KMS-11 (cell line): ENCODE results near the gene TCF7L1.
"Not testable (repeated sequence)": the region's sequence is repeated elsewhere in the genome, so short reads cannot be mapped to it uniquely, and the experiment has no call there.

ENCODE experiments used
- H2AFZ ChIP-seq: fragments of 200-600 bp; sonication (generic); 2 replicates; pipeline ENCODE4 v1.6.1; 2016; ENCODE audit warnings: antibody characterized with exemption, mixed run types, low read depth
- H3K27ac ChIP-seq: fragments of 200-600 bp; sonication (generic); 2 replicates; pipeline ENCODE4 v1.6.1; 2016; ENCODE audit warnings: mild to moderate bottlenecking, mixed run types
- H3K27me3 ChIP-seq: fragments of 200-600 bp; sonication (generic); 2 replicates; pipeline ENCODE4 v1.6.1; 2017; ENCODE audit warnings: mild to moderate bottlenecking, low read depth, mixed run types, moderate library complexity; ENCODE audit not compliant: insufficient read depth
- H3K36me3 ChIP-seq: fragments of 200-600 bp; sonication (generic); 2 replicates; pipeline ENCODE4 v1.6.1; 2017; ENCODE audit warnings: mild to moderate bottlenecking, mixed run types; ENCODE audit not compliant: insufficient read depth
- H3K4me1 ChIP-seq: fragments of 200-600 bp; sonication (generic); 2 replicates; pipeline ENCODE4 v1.6.1; 2016; ENCODE audit warnings: mild to moderate bottlenecking, low read depth, mixed run types; ENCODE audit not compliant: poor library complexity, severe bottlenecking
- H3K4me2 ChIP-seq: fragments of 200-600 bp; sonication (generic); 2 replicates; pipeline ENCODE4 v1.7.0; 2016; ENCODE audit warnings: mild to moderate bottlenecking, mixed run types
- H3K4me3 ChIP-seq: fragments of 200-600 bp; sonication (generic); IDR thresholded peaks from 2 replicates; pipeline ENCODE4 v1.6.1; 2017; ENCODE audit warnings: low read depth, low read length, mixed read lengths; ENCODE audit not compliant: insufficient read depth
- H3K79me2 ChIP-seq: fragments of 200-600 bp; sonication (generic); 2 replicates; pipeline ENCODE4 v1.6.1; 2016; ENCODE audit warnings: low read depth, mixed run types; ENCODE audit not compliant: insufficient read depth
- H3K9ac ChIP-seq: fragments of 200-600 bp; sonication (generic); 2 replicates; pipeline ENCODE4 v1.6.1; 2016; ENCODE audit warnings: mild to moderate bottlenecking, mixed run types
- H4K20me1 ChIP-seq: fragments of 200-600 bp; sonication (generic); 2 replicates; pipeline ENCODE4 v1.6.1; 2016; ENCODE audit warnings: mild to moderate bottlenecking, mixed run types; ENCODE audit not compliant: insufficient read depth
- TF ChIP-seq, protein P1 (sequence below): fragments of 200-600 bp; sonication (generic); conservative IDR thresholded peaks from 2 replicates; pipeline ENCODE4 v1.6.1; 2017; ENCODE audit warnings: low read depth, mild to moderate bottlenecking, antibody characterized with exemption, low read length, moderate library complexity, mixed read lengths

The TCF7L1 gene

DNA sequence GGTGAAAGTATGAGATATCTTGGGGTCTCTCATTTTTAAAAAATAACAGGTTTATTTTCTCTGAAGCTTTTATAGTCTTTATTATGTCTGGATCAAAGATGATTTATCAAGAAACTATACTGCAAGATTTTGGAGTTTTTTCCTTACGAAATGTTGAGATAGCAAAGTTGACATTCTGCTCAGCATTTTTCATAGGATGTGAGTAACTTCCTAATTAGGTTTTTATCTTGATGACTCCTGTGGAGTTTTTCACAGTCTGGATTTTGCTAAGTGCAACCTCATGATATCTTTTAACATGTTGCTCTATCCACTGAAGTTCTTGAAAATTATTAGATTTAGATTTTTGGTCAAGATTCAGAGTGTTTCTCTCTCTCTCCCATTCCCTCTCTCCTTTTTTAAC, 17.8 kb downstream of the TCF7L1 start:
- no peaks in the 10 kb centered on the region for H3K79me2 ChIP-seq
- TF ChIP-seq, protein P1, sequence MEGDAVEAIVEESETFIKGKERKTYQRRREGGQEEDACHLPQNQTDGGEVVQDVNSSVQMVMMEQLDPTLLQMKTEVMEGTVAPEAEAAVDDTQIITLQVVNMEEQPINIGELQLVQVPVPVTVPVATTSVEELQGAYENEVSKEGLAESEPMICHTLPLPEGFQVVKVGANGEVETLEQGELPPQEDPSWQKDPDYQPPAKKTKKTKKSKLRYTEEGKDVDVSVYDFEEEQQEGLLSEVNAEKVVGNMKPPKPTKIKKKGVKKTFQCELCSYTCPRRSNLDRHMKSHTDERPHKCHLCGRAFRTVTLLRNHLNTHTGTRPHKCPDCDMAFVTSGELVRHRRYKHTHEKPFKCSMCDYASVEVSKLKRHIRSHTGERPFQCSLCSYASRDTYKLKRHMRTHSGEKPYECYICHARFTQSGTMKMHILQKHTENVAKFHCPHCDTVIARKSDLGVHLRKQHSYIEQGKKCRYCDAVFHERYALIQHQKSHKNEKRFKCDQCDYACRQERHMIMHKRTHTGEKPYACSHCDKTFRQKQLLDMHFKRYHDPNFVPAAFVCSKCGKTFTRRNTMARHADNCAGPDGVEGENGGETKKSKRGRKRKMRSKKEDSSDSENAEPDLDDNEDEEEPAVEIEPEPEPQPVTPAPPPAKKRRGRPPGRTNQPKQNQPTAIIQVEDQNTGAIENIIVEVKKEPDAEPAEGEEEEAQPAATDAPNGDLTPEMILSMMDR, result no peak
- H3K27ac ChIP-seq, result no peak overlapping the region
- no peaks in the 10 kb centered on the region for H3K4me1 ChIP-seq
- no peaks in the 10 kb centered on the region for H3K27me3 ChIP-seq
- no peaks in the 10 kb centered on the region for H3K36me3 ChIP-seq
- no peak overlapping the region for H2AFZ ChIP-seq
- H3K4me2 ChIP-seq, result no peak overlapping the region
- no peak overlapping the region for H3K9ac ChIP-seq
- H4K20me1 ChIP-seq, result no peaks in the 10 kb centered on the region
- no peak overlapping the region for H3K4me3 ChIP-seq

DNA sequence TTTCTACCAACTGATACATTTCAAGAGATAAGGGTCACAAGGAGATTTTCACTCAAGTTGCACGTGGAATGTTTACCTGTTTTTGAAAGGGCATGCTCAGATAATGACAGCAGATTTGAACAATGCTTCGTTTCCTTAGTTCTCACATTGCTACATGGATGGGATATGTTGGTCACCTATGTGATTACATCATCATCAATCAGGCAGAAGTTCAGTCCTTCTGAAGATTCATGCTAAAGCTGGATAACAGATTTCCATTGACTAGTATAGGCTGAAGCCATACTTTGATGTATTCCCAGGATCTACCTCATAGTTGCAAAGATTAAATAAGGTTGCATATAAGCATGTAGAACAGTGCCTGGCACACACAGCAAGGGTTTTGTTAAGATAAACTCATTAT, 19.7 kb downstream of the TCF7L1 start:
- H3K9ac ChIP-seq, result no peak overlapping the region
- H2AFZ ChIP-seq, result no peak overlapping the region
- H3K4me3 ChIP-seq, result no peak overlapping the region
- H3K4me1 ChIP-seq, result no peaks in the 10 kb centered on the region
- TF ChIP-seq, protein P1, result no peak
- no peaks in the 10 kb centered on the region for H3K79me2 ChIP-seq
- H4K20me1 ChIP-seq, result no peaks in the 10 kb centered on the region
- H3K36me3 ChIP-seq, result no peaks in the 10 kb centered on the region
- no peak overlapping the region for H3K27ac ChIP-seq
- no peaks in the 10 kb centered on the region for H3K27me3 ChIP-seq
- no peak overlapping the region for H3K4me2 ChIP-seq

DNA sequence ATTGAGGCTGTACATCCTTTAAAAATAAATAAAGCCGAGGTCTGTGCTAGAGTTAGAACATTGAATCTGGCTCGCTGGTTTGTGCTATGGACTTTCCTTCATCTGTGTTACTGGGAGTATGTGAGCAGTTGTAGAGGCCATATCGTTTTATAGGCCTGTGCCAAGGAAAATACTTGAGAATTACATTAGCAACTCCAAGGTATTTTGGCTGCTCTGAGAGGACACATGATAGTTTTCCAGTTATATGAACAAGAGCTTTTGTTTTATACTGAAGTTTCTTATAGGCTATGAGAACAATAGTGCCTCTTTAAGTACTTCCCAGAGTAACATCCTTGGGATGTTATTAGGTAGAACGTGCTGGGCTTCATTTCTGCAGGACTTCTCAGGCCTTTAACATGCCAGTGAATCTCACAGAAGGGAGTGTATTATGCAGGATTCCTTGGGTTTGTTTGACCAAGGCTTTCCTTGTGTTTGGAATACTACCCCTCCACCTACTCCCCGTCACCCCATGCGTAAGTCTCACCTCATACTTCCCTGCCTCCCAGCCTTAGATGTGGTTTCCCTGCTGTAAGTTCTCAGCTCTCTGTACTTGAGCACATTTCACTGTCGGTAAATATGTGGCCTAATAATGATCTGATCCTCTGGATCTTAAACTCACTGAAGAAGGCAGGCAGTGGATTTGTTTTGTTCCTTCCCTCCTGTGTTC, 21.0 kb downstream of the TCF7L1 start:
- Histone ChIP-seq H3K27ac (no peak overlapping the region), H3K36me3 (no peaks in the 10 kb centered on the region), H3K4me3 (no peak overlapping the region), H3K4me2 (no peak overlapping the region), H3K4me1 (no peaks in the 10 kb centered on the region), H4K20me1 (no peaks in the 10 kb centered on the region), H3K79me2 (no peaks in the 10 kb centered on the region), H3K9ac (no peak overlapping the region), H3K27me3 (no peaks in the 10 kb centered on the region), H2AFZ (no peak overlapping the region)
- TF ChIP-seq, protein P1, result no peak

DNA sequence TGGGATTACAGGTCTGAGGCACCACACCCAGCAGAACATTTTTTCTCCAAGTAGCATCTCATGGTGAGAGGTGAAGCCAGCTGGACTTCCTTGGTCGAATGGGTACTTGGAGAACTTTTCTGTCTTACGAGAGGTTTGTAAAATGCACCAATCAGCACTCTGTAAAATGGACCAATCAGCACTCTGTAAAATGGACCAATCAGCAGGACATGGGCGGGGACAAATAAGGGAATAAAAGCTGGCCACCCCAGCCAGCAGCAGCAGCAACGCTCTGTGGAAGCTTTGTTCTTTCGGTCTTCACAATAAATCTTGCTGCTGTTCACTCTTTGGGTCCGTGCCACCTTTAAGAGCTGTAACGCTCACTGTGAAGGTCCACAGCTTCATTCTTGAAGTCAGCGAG, 21.9 kb downstream of the TCF7L1 start:
- not testable (repeated sequence) for H4K20me1 ChIP-seq, H3K36me3 ChIP-seq, H3K27ac ChIP-seq, H3K4me1 ChIP-seq, H3K4me3 ChIP-seq, H3K79me2 ChIP-seq, H3K9ac ChIP-seq, H3K27me3 ChIP-seq, H2AFZ ChIP-seq, H3K4me2 ChIP-seq

DNA sequence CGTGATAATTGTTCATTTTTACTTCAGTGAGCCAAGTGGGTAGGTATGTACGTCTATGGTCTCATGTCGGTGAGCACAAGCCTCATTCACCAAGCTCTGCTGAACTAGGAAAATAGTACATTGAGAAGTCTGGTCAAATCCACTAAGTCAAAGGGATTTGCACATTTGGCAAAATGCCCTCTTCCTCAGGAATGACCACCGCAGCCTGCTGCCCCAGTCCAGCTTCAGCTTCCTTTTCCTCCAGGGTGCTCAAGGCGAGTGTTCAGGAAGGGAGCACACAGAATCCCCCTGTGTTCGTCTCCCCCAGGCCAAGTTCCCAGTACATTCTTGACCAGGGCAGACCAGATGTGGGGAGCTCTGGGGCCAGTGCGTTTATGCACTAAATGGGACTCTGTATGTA, 23.0 kb downstream of the TCF7L1 start:
- Histone ChIP-seq H3K79me2 (no peaks in the 10 kb centered on the region), H3K27ac (no peak overlapping the region), H4K20me1 (no peaks in the 10 kb centered on the region), H2AFZ (no peak overlapping the region), H3K4me2 (no peak overlapping the region), H3K36me3 (no peaks in the 10 kb centered on the region), H3K27me3 (no peaks in the 10 kb centered on the region), H3K4me3 (no peak overlapping the region), H3K9ac (no peak overlapping the region), H3K4me1 (no peaks in the 10 kb centered on the region)
- TF ChIP-seq, protein P1, result no peak
